PC-3 (cell line): ENCODE measurements around the gene JADE2. TPM values are rescaled to one million over a fixed set of nuclear protein-coding genes. Genes with fewer than 3 reads are reported as not detected.

ENCODE experiments used
- ATAC-seq: fragments of 200-7000 bp; cut with Tn5 transposase; 2 replicates; pipeline ENCODE4 v1.9.1; 2020; ENCODE audit warnings: mild to moderate bottlenecking, moderate library complexity
- BruUV-seq: library from RNA; stranded (reverse); fragments of 400-500 nt; replicated peaks from 2 replicates; lab custom pipeline; 2021; lab: Mats Ljungman, UMichigan
- CTCF ChIA-PET: fragments of 300-600 bp; sonication (Branson Sonifier 250); formaldehyde crosslinking; loops from one replicate; lab custom pipeline; 2022; ENCODE audit warnings: antibody characterized with exemption; lab: Charles Lee
- POLR2A ChIA-PET: fragments of 300-600 bp; sonication (Branson Sonifier 250); formaldehyde crosslinking; loops from one replicate; lab custom pipeline; 2022; ENCODE audit warnings: antibody characterized with exemption; ENCODE audit not compliant: unreplicated experiment; lab: Charles Lee
- DNase-seq: peaks from one replicate; pipeline ENCODE4 v3.0.0-alpha.2; 2015
- H2AFZ ChIP-seq: fragments of 300-600 bp; sonication (generic); 2 replicates; pipeline ENCODE4 v1.6.0; 2016; ENCODE audit warnings: antibody characterized with exemption, low read length
- H3F3A ChIP-seq: fragments of 300-600 bp; sonication (generic); one replicate; pipeline ENCODE4 v1.6.0; 2017; ENCODE audit warnings: antibody characterized with exemption, low read length, control low read depth, mild to moderate bottlenecking; ENCODE audit not compliant: unreplicated experiment
- H3K27ac ChIP-seq: fragments of 300-600 bp; sonication (generic); 2 replicates; pipeline ENCODE4 v1.5.1; 2016; ENCODE audit warnings: mild to moderate bottlenecking, low read length
- H3K27me3 ChIP-seq: fragments of 300-600 bp; sonication (generic); 2 replicates; pipeline ENCODE4 v1.6.1; 2016; ENCODE audit warnings: low read length, mixed read lengths
- H3K36me3 ChIP-seq: fragments of 300-600 bp; sonication (generic); 2 replicates; pipeline ENCODE4 v1.6.1; 2016; ENCODE audit warnings: low read depth, mixed run types, low read length, mixed read lengths
- H3K4me1 ChIP-seq: fragments of 300-600 bp; sonication (generic); 2 replicates; pipeline ENCODE4 v1.5.1; 2016; ENCODE audit warnings: low read length; ENCODE audit not compliant: insufficient read depth
- H3K4me2 ChIP-seq: fragments of 300-600 bp; sonication (generic); 2 replicates; pipeline ENCODE4 v1.6.0; 2016; ENCODE audit warnings: low read length
- H3K4me3 ChIP-seq: fragments of 300-600 bp; sonication (generic); 2 replicates; pipeline ENCODE4 v1.5.1; 2016; ENCODE audit warnings: mild to moderate bottlenecking, low read length, mixed read lengths
- H3K79me2 ChIP-seq: fragments of 300-600 bp; sonication (generic); 2 replicates; pipeline ENCODE4 v1.6.1; 2017; ENCODE audit warnings: low read length, mixed read lengths
- H3K9ac ChIP-seq: fragments of 300-600 bp; sonication (generic); 2 replicates; pipeline ENCODE4 v1.6.0; 2016; ENCODE audit warnings: mild to moderate bottlenecking, low read length
- H3K9me2 ChIP-seq: fragments of 300-600 bp; sonication (generic); replicated peaks from 2 replicates; pipeline ENCODE4 v1.6.1; 2016; ENCODE audit warnings: mixed run types, low read length, mixed read lengths
- H3K9me3 ChIP-seq: fragments of 300-600 bp; sonication (generic); 2 replicates; pipeline ENCODE4 v1.6.1; 2016; ENCODE audit warnings: low read length, mixed read lengths
- H4K20me1 ChIP-seq: fragments of 300-600 bp; sonication (generic); 2 replicates; pipeline ENCODE4 v1.6.1; 2016; ENCODE audit warnings: low read length, mixed read lengths
- EZH2 ChIP-seq: fragments of 300-600 bp; sonication (generic); IDR thresholded peaks from one replicate; pipeline ENCODE4 v1.6.1; 2017; ENCODE audit warnings: antibody characterized with exemption, mild to moderate bottlenecking, low read length; ENCODE audit not compliant: unreplicated experiment
- EZH2phosphoT487 ChIP-seq: fragments of 300-600 bp; sonication (generic); IDR thresholded peaks from 2 replicates; pipeline ENCODE4 v1.6.1; 2018; ENCODE audit warnings: mild to moderate bottlenecking, antibody characterized with exemption, low read length, borderline replicate concordance
- intact Hi-C: fragments of 100-400 bp; cut with micrococcal nuclease; formaldehyde crosslinking; loops from 2 replicates; pipeline ENCODE4 v1.9.0; 2023
- total RNA-seq: library from RNA; depleted of rRNA; stranded (reverse); fragments of >200 nt; gene quantifications from 2 replicates; pipeline ENCODE4 v1.2.3, GENCODE V29; 2014
- TF ChIP-seq, protein P1 (sequence below): fragments of 300-600 bp; sonication (generic); conservative IDR thresholded peaks from 2 replicates; pipeline ENCODE4 v1.5.1; 2017; ENCODE audit warnings: antibody characterized with exemption, low read depth, mild to moderate bottlenecking, low read length

The JADE2 gene
- total RNA-seq, 1 experiment from 2014 or later: 33.2 TPM

DNA sequence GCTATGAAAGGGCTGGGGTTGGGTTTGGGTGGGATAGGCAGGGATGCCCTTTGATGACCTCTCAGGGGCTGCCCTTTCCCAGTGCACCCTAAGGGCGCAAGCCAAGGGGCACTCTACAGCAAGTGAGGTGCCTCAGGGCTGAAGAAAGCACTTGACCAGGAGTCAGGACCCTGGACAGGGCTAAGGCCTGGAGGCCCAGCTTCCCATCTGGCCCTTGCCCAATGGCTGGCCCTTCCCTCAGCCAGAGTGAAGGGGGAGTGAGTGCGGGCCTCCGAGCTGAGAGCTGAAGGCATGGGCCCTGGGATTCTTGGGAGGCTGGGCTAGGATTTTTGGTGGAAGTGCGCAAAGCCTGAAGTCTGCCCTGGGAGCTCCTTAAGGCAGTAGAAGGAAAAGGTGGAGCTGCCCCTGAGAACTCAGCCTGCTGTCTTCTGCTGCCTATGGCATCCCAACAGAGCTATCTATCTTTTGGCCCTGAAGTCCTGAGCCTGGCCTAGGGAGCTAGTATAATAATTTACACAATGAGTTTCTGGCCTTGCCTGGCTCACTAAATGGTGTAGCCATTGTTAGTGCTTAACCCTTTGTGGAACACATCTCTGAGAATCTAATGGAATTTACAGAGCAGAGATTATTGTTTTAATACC, 16.4 kb downstream of the JADE2 start:
- peaks cover 8% of the 10 kb centered on the region for H3K36me3 ChIP-seq
- ATAC-seq (no peak), DNase-seq (peak; percentile 17)
- BruUV-seq: no TSS peak
- no peak overlapping the region for H2AFZ ChIP-seq
- no peaks in the 10 kb centered on the region for H3K79me2 ChIP-seq
- H3K4me3 ChIP-seq: no peak overlapping the region
- H3K4me1 ChIP-seq: no peaks in the 10 kb centered on the region
- H3K9me2 ChIP-seq: no peaks in the 10 kb centered on the region
- no peak overlapping the region for H3K27ac ChIP-seq
- intact Hi-C loops: no loop called here
- no peak overlapping the region for H3K4me2 ChIP-seq
- H3K27me3 ChIP-seq: no peaks in the 10 kb centered on the region
- no peaks in the 10 kb centered on the region for H3F3A ChIP-seq
- CTCF ChIA-PET: no interaction called here
- no peaks in the 10 kb centered on the region for H3K9me3 ChIP-seq
- POLR2A ChIA-PET: no interaction called here
- no peak overlapping the region for H3K9ac ChIP-seq
- H4K20me1 ChIP-seq: no peaks in the 10 kb centered on the region
- TF ChIP-seq, protein P1, sequence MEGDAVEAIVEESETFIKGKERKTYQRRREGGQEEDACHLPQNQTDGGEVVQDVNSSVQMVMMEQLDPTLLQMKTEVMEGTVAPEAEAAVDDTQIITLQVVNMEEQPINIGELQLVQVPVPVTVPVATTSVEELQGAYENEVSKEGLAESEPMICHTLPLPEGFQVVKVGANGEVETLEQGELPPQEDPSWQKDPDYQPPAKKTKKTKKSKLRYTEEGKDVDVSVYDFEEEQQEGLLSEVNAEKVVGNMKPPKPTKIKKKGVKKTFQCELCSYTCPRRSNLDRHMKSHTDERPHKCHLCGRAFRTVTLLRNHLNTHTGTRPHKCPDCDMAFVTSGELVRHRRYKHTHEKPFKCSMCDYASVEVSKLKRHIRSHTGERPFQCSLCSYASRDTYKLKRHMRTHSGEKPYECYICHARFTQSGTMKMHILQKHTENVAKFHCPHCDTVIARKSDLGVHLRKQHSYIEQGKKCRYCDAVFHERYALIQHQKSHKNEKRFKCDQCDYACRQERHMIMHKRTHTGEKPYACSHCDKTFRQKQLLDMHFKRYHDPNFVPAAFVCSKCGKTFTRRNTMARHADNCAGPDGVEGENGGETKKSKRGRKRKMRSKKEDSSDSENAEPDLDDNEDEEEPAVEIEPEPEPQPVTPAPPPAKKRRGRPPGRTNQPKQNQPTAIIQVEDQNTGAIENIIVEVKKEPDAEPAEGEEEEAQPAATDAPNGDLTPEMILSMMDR: no peak
- TF ChIP-seq EZH2phosphoT487 (no peak), EZH2 (no peak)

DNA sequence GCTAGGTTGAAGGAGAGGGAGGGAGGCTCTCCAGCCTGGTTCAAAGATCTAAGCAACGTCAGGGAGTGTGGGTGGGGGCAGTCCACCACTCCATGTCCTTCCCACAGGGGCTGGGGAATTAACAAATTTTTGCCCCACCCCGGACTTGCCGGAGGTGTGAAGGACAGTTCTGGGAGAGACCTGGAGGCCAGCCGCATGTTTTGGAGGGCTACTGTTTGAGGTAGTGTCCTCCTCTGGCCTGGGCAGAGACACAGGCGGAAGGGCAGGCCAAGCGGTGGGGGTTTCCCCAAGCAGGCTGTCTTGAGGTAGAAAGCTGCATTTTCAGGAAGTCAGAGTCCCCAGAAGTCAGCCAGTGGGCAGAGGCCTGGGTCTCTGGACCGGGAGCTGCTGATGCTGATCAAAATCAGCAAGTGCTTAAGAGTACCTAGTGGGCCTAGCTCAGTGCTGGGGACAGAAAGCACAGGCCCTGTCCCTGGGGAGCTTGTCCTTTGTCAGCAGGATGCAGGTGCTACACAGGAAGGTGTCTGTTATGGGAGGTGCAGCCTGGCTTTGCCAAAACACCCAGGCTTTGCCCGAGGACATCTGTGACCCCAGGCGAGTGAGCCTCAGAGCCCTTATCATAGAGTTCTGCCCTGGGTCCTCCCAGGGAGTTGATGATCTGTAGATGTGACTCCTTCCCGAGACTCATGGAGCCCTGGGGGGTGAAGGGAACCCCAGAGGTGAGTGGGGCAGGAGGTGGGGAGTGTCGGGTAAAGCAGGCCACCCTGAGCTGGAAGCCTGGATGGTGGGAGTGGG, 18.5 kb downstream of the JADE2 start:
- Histone ChIP-seq H3K27me3 (no peaks in the 10 kb centered on the region), H2AFZ (no peak overlapping the region), H3K9ac (no peak overlapping the region), H3K4me2 (no peak overlapping the region), H3K36me3 (peaks cover 8% of the 10 kb centered on the region), H3K4me1 (peaks cover 8% of the 10 kb centered on the region; the same call in 1 of the 2 replicates), H3F3A (no peaks in the 10 kb centered on the region), H4K20me1 (no peaks in the 10 kb centered on the region), H3K9me3 (no peaks in the 10 kb centered on the region), H3K79me2 (peaks cover 10% of the 10 kb centered on the region), H3K4me3 (no peak overlapping the region), H3K27ac (no peak overlapping the region), H3K9me2 (no peaks in the 10 kb centered on the region)
- intact Hi-C loops: no loop called here
- no TSS peak for BruUV-seq
- CTCF ChIA-PET: interaction anchor here (0.6 kb wide), 1 partner anchor 214 kb away, joined by 3 read pairs; no protein-coding TSS in a partner anchor
- no peak for TF ChIP-seq EZH2
- TF ChIP-seq, protein P1: no peak
- no peak for TF ChIP-seq EZH2phosphoT487
- POLR2A ChIA-PET: no interaction called here
- DNase-seq (no peak), ATAC-seq (no peak)
